ENCODE results near the gene INPP5D. TPM values are rescaled to one million over a fixed set of nuclear protein-coding genes. Genes with fewer than 3 reads are reported as not detected.
"Not testable (repeated sequence)": the region's sequence is repeated elsewhere in the genome, so short reads cannot be mapped to it uniquely, and the experiment has no call there.

INPP5D gene
- total and polyA plus RNA-seq, 4 experiments from 2014 or later, result 29.6 to 127 (median 121) TPM

DNA sequence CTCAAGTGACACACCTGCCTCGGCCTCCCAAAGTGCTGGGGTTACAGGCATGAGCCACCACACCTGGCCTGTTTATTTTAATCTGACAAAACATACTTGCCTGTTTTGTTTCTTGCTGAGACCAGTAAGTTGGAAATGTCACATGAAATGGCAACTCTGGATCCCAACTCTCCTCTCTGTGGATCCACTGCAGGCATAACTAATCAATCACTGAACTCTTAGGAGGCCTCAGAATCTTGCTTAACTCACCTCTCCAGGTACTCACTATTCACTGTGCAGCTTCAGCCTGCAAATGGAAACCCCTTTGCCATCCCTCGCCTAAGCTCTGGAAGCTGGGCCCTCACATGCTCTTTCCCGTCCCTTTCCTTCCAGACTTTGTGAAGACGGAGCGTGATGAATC, 134.9 kb downstream of the INPP5D start:
- Mint-ChIP-seq H3K36me3 (peaks cover 75 to 78% of the 10 kb centered on the region in 2 donors), H3K27me3 (no peaks in the 10 kb centered on the region), H3K4me3 (no peak overlapping the region), H3K4me1 (peaks cover 0 to 4% (median 3%) of the 10 kb centered on the region in 4 donors), H3K9me3 (peaks cover 0 to 2% (median 0%) of the 10 kb centered on the region in 8 donors), H3K27ac (peak overlapping the region in 1 of 7 donors; percentile 36)
- CTCF ChIA-PET (ENCODE audit: partially characterized antibody), result interaction anchor here (0.7 kb wide), 1 partner anchor 142 kb away, joined by 3 read pairs; no protein-coding TSS in a partner anchor
- no peak overlapping the region for H3K27ac ChIP-seq (ENCODE audit: low read depth, low read length)
- no peaks in the 10 kb centered on the region for H3K4me1 ChIP-seq (ENCODE audit: insufficient read depth, low read length)
- no peaks in the 10 kb centered on the region for H3K9me3 ChIP-seq (ENCODE audit: control insufficient read depth in 1 of 2, low read length in 2 of 2)
- intact Hi-C loops (cut with micrococcal nuclease), result no loop called here
- no peaks in the 10 kb centered on the region for H3K27me3 ChIP-seq (ENCODE audit: insufficient read depth, low read length)
- DNase-seq, result no peak
- no peak overlapping the region for H3K4me3 ChIP-seq (ENCODE audit: low read length in 2 of 2)
- peaks cover 78% of the 10 kb centered on the region for H3K36me3 ChIP-seq (ENCODE audit: insufficient read depth, low read length)
- POLR2A ChIA-PET (ENCODE audit: partially characterized antibody), result no interaction called here

DNA sequence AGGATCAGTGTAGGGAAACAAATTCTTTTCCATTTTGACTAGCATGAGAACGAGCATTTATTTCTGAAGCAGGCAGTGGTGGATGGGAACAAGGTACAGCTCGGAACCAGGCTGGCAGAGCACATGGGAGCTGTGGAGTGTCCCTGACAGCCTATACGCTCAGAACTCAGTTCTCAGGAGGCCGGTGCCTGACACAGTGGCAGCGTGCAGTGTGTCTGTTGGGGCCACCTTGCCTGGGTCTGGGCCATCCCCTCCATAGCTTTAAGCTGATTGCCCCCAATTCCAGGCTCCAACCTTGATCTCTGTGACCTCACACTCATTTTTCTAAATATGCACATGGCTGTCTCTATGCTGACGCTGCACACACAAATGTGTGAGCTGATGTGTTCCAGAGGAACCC, 136.9 kb downstream of the INPP5D start:
- ChIA-PET POLR2A (ENCODE audit: partially characterized antibody) (interaction anchor here (1.0 kb wide), 1 partner anchor 37 kb away, joined by 3 read pairs; no protein-coding TSS in a partner anchor), CTCF (ENCODE audit: partially characterized antibody) (no interaction called here)

GRCh38 chr2:233198026-233198425, 137.9 kb downstream of the INPP5D start:
- Histone ChIP-seq H3K27me3 (ENCODE audit: insufficient read depth, low read length) (no peaks in the 10 kb centered on the region), H3K27ac (ENCODE audit: low read depth, low read length) (no peak overlapping the region), H3K9me3 (ENCODE audit: control insufficient read depth in 1 of 2, low read length in 2 of 2) (no peaks in the 10 kb centered on the region), H3K36me3 (ENCODE audit: insufficient read depth, low read length) (peaks cover 80% of the 10 kb centered on the region), H3K4me3 (ENCODE audit: low read length in 2 of 2) (no peak overlapping the region), H3K4me1 (ENCODE audit: insufficient read depth, low read length) (no peaks in the 10 kb centered on the region)
- ChIA-PET CTCF (ENCODE audit: partially characterized antibody) (no interaction called here), POLR2A (ENCODE audit: partially characterized antibody) (no interaction called here)
- Mint-ChIP-seq H3K36me3 (peaks cover 75 to 77% of the 10 kb centered on the region in 2 donors), H3K27me3 (no peaks in the 10 kb centered on the region), H3K27ac (peak overlapping the region in 4 of 7 donors; percentile 10 to 82 (median 20)), H3K4me1 (no peaks in the 10 kb centered on the region), H3K9me3 (peaks cover 0 to 1% (median 0%) of the 10 kb centered on the region in 8 donors), H3K4me3 (no peak overlapping the region)
- intact Hi-C loops (cut with micrococcal nuclease), result no loop called here
- DNase-seq, result no peak

More for the DNA sequence above, 136.9 kb downstream of the INPP5D start:
- H3K4me1 Mint-ChIP-seq, result no peaks in the 10 kb centered on the region
- no peak overlapping the region for H3K27ac ChIP-seq (ENCODE audit: low read depth, low read length)
- peak overlapping the region in 3 of 7 donors; percentile 43 to 72 (median 61) for H3K27ac Mint-ChIP-seq
- H3K4me1 ChIP-seq (ENCODE audit: insufficient read depth, low read length), result no peaks in the 10 kb centered on the region
- DNase-seq, result no peak
- no peaks in the 10 kb centered on the region for H3K9me3 Mint-ChIP-seq
- peaks cover 73 to 76% of the 10 kb centered on the region in 2 donors for H3K36me3 Mint-ChIP-seq
- H3K27me3 ChIP-seq (ENCODE audit: insufficient read depth, low read length), result no peaks in the 10 kb centered on the region
- H3K4me3 Mint-ChIP-seq, result no peak overlapping the region
- H3K36me3 ChIP-seq (ENCODE audit: insufficient read depth, low read length), result peaks cover 74% of the 10 kb centered on the region
- H3K4me3 ChIP-seq (ENCODE audit: low read length in 2 of 2), result no peak overlapping the region
- intact Hi-C loops (cut with micrococcal nuclease), result no loop called here
- H3K9me3 ChIP-seq (ENCODE audit: control insufficient read depth in 1 of 2, low read length in 2 of 2), result no peaks in the 10 kb centered on the region
- no peaks in the 10 kb centered on the region for H3K27me3 Mint-ChIP-seq

- Mint-ChIP-seq H3K9me3 (peaks cover 0 to 7% (median 0%) of the 10 kb centered on the region in 8 donors), H3K4me3 (no peak overlapping the region), H3K27me3 (no peaks in the 10 kb centered on the region), H3K4me1 (peaks cover 0 to 3% (median 2%) of the 10 kb centered on the region in 4 donors), H3K36me3 (peaks cover 76 to 78% of the 10 kb centered on the region in 2 donors), H3K27ac (peak overlapping the region in 1 of 7 donors; percentile 31)
- DNase-seq, result no peak
- CTCF ChIA-PET (ENCODE audit: partially characterized antibody), result interaction anchor here (1.2 kb wide), 1 partner anchor 51 kb away, joined by 3 read pairs; the partner anchor contains the start of gene ATG16L1
- POLR2A ChIA-PET (ENCODE audit: partially characterized antibody), result interaction anchor here (1.0 kb wide), 1 partner anchor 10 kb away, joined by 3 read pairs; no protein-coding TSS in a partner anchor
- no peaks in the 10 kb centered on the region for H3K27me3 ChIP-seq (ENCODE audit: insufficient read depth, low read length)
- no peak overlapping the region for H3K27ac ChIP-seq (ENCODE audit: low read depth, low read length)
- H3K4me1 ChIP-seq (ENCODE audit: insufficient read depth, low read length), result no peaks in the 10 kb centered on the region
- no peaks in the 10 kb centered on the region for H3K9me3 ChIP-seq (ENCODE audit: control insufficient read depth in 1 of 2, low read length in 2 of 2)
- intact Hi-C loops (cut with micrococcal nuclease), result no loop called here
- H3K36me3 ChIP-seq (ENCODE audit: insufficient read depth, low read length), result peaks cover 80% of the 10 kb centered on the region
- H3K4me3 ChIP-seq (ENCODE audit: low read length in 2 of 2), result no peak overlapping the region
Measured at GRCh38 chr2:233199870-233200269, 139.7 kb downstream of the INPP5D start.

- H3K9me3 Mint-ChIP-seq; H3K27ac ChIP-seq (ENCODE audit: low read depth, low read length); H3K9me3 ChIP-seq (ENCODE audit: control insufficient read depth in 1 of 2, low read length in 2 of 2); H3K27me3 Mint-ChIP-seq; H3K4me3 ChIP-seq (ENCODE audit: low read length in 2 of 2); DNase-seq; intact Hi-C loops (cut with micrococcal nuclease); POLR2A ChIA-PET (ENCODE audit: partially characterized antibody); H3K27me3 ChIP-seq (ENCODE audit: insufficient read depth, low read length); H3K27ac Mint-ChIP-seq; CTCF ChIA-PET (ENCODE audit: partially characterized antibody); H3K4me1 ChIP-seq (ENCODE audit: insufficient read depth, low read length); H3K4me1 Mint-ChIP-seq; H3K4me3 Mint-ChIP-seq: not testable (repeated sequence)
- peaks cover 72% of the 10 kb centered on the region for H3K36me3 ChIP-seq (ENCODE audit: insufficient read depth, low read length)
- H3K36me3 Mint-ChIP-seq, result peaks cover 75 to 77% of the 10 kb centered on the region in 2 donors
Measured at GRCh38 chr2:233200790-233201189, 140.6 kb downstream of the INPP5D start.

- no peaks in the 10 kb centered on the region for H3K27me3 Mint-ChIP-seq
- intact Hi-C loops (cut with micrococcal nuclease), result no loop called here
- H3K36me3 Mint-ChIP-seq, result peaks cover 68 to 75% of the 10 kb centered on the region in 2 donors
- peaks cover 0 to 7% (median 0%) of the 10 kb centered on the region in 8 donors for H3K9me3 Mint-ChIP-seq
- no peaks in the 10 kb centered on the region for H3K27me3 ChIP-seq (ENCODE audit: insufficient read depth, low read length)
- peak overlapping the region in 5 of 7 donors; percentile 18 to 66 (median 36) for H3K27ac Mint-ChIP-seq
- H3K4me1 ChIP-seq (ENCODE audit: insufficient read depth, low read length), result no peaks in the 10 kb centered on the region
- no peak overlapping the region for H3K27ac ChIP-seq (ENCODE audit: low read depth, low read length)
- no peaks in the 10 kb centered on the region for H3K9me3 ChIP-seq (ENCODE audit: control insufficient read depth in 1 of 2, low read length in 2 of 2)
- H3K36me3 ChIP-seq (ENCODE audit: insufficient read depth, low read length), result peaks cover 67% of the 10 kb centered on the region
- CTCF ChIA-PET (ENCODE audit: partially characterized antibody), result no interaction called here
- POLR2A ChIA-PET (ENCODE audit: partially characterized antibody), result no interaction called here
- no peak overlapping the region for H3K4me3 Mint-ChIP-seq
- DNase-seq, result no peak
- no peak overlapping the region for H3K4me3 ChIP-seq (ENCODE audit: low read length in 2 of 2)
- peaks cover 0 to 3% (median 2%) of the 10 kb centered on the region in 4 donors for H3K4me1 Mint-ChIP-seq
Measured at GRCh38 chr2:233201258-233202013, 141.3 kb downstream of the INPP5D start.

DNA sequence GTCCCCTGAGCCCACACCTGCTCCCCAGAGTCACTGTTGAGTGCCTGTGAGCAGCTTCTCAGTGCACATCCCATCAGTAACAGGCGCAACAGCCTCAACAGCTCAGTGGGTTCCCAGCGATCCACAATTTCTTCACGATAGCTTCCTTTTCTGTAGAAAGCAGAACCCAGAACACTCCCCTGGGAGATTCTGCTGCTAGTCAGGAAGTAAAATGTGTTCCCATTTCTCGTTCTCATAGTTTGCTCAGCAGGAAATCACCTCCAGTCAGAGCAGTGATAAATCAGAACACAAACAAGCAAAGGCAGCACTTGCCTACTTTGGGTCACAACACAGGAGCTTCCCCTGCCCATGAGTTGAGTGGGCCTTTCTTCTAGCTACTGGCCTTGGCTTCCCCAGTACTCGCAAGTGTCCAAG, 142.4 kb downstream of the INPP5D start:
- H3K9me3 Mint-ChIP-seq, result peaks cover 0 to 7% (median 0%) of the 10 kb centered on the region in 8 donors
- peaks cover 1 to 5% (median 3%) of the 10 kb centered on the region in 4 donors for H3K4me1 Mint-ChIP-seq
- intact Hi-C loops (cut with micrococcal nuclease), result no loop called here
- POLR2A ChIA-PET (ENCODE audit: partially characterized antibody), result interaction anchor here (0.6 kb wide), 1 partner anchor 24 kb away, joined by 3 read pairs; no protein-coding TSS in a partner anchor
- Histone ChIP-seq H3K9me3 (ENCODE audit: control insufficient read depth in 1 of 2, low read length in 2 of 2) (no peaks in the 10 kb centered on the region), H3K4me3 (ENCODE audit: low read length in 2 of 2) (no peak overlapping the region), H3K4me1 (ENCODE audit: insufficient read depth, low read length) (no peaks in the 10 kb centered on the region), H3K27me3 (ENCODE audit: insufficient read depth, low read length) (no peaks in the 10 kb centered on the region), H3K36me3 (ENCODE audit: insufficient read depth, low read length) (peaks cover 64% of the 10 kb centered on the region), H3K27ac (ENCODE audit: low read depth, low read length) (no peak overlapping the region)
- H3K36me3 Mint-ChIP-seq, result peaks cover 57 to 71% of the 10 kb centered on the region in 2 donors
- CTCF ChIA-PET (ENCODE audit: partially characterized antibody), result no interaction called here
- no peak for DNase-seq
- H3K27ac Mint-ChIP-seq, result peak overlapping the region in 4 of 7 donors; percentile 21 to 64 (median 52)
- H3K27me3 Mint-ChIP-seq, result no peaks in the 10 kb centered on the region
- peak overlapping the region in 1 of 8 donors; percentile 20 for H3K4me3 Mint-ChIP-seq
